Tibial nerve (tissue), 4 donors: Measurements from ENCODE around the gene MECP2. TPM values are rescaled to one million over a fixed set of nuclear protein-coding genes. Genes with fewer than 3 reads are reported as not detected.

Experiments used
- DNase-seq, 2 donors: peaks; one replicate each; pipeline ENCODE4 v3.0.0-alpha.2; 2019; ENCODE audit warnings: low spot score in 2 of 2
- H3K27ac ChIP-seq, 4 donors: fragments of 200-600 bp; sonication (generic) in 3 of 4; one replicate each; pipeline ENCODE4 v1.5.1; 2017 to 2019; ENCODE audit warnings: mild to moderate bottlenecking in 1 of 4
- H3K27me3 ChIP-seq, 2 donors: fragments of 200-600 bp; sonication (generic) in 1 of 2; one replicate each; pipeline versions ENCODE4 v1.5.1 to v1.6.0; 2017 to 2019
- H3K36me3 ChIP-seq, 3 donors: fragments of 200-600 bp; sonication (generic); one replicate each; pipeline ENCODE4 v1.5.1; 2018 to 2019
- H3K4me1 ChIP-seq, 4 donors: fragments of 200-600 bp; sonication (generic) in 3 of 4; one replicate each; pipeline ENCODE4 v1.5.1; 2017 to 2019
- H3K4me3 ChIP-seq, 4 donors: fragments of 200-600 bp; sonication (generic) in 3 of 4; one replicate each; pipeline ENCODE4 v1.5.1; 2017 to 2019; ENCODE audit warnings: mild to moderate bottlenecking in 1 of 4, moderate library complexity in 1 of 4
- H3K9me3 ChIP-seq, 4 donors: fragments of 200-600 bp; sonication (generic) in 3 of 4; one replicate each; pipeline ENCODE4 v1.5.1; 2017 to 2019
- CTCF ChIP-seq, 5 experiments: fragments of 200-600 bp in 3 of 5; fragments of 450-650 bp in 2 of 5; sonication (generic) in 3 of 5; IDR thresholded peaks; one replicate each; pipeline ENCODE4 v1.5.1; 2016 to 2019; ENCODE audit warnings: antibody characterized with exemption in 5 of 5, mild to moderate bottlenecking in 3 of 5, moderate library complexity in 2 of 5
- EP300 ChIP-seq, 2 donors: sonication (generic); formaldehyde crosslinking; IDR thresholded peaks; one replicate each; pipeline ENCODE4 v1.6.1; 2017; ENCODE audit warnings: antibody characterized with exemption in 2 of 2, mild to moderate bottlenecking in 1 of 2
- POLR2A ChIP-seq, 2 donors: fragments of 450-650 bp; IDR thresholded peaks; one replicate each; pipeline ENCODE4 v1.6.1; 2017; ENCODE audit warnings: antibody characterized with exemption in 2 of 2, mild to moderate bottlenecking in 2 of 2, moderate library complexity in 2 of 2
- WGBS, 2 donors: methylation state at CpG; one replicate each; pipeline ENCODE4 v1.1.5; 2018; 5-methylcytosine and 5-hydroxymethylcytosine counted together
- total RNA-seq, 4 donors: library from RNA; depleted of rRNA; stranded (reverse); fragments of >200 nt; gene quantifications; one replicate each; pipeline ENCODE4 v1.1.0, GENCODE V29; 2016

MECP2 gene
- total RNA-seq, 4 donors from 2014 or later: 71.6 to 96.5 (median 83.1) TPM

GRCh38 chrX:154030266-154030665 is 67.3 kb downstream of the MECP2 start:
- TF ChIP-seq POLR2A (IDR thresholded peaks at IDR 0.05) (no peak), CTCF (IDR thresholded peaks at IDR 0.05) (no peak), EP300 (IDR thresholded peaks at IDR 0.05) (no peak)
- DNase-seq: no peak
- peaks cover 0 to 34% (median 0%) of the 10 kb centered on the region in 3 donors for H3K36me3 ChIP-seq
- H3K4me3 ChIP-seq: no peak overlapping the region
- WGBS, 2 donors: 66 to 70% methylated on average over 7 to 20 of the region's 20 CpGs
- no peaks in the 10 kb centered on the region for H3K27me3 ChIP-seq
- no peaks in the 10 kb centered on the region for H3K9me3 ChIP-seq
- H3K27ac ChIP-seq: peak overlapping the region in 3 of 4 donors; percentile 34 to 67 (median 43)
- peaks cover 0 to 50% (median 0%) of the 10 kb centered on the region in 4 donors for H3K4me1 ChIP-seq

DNA sequence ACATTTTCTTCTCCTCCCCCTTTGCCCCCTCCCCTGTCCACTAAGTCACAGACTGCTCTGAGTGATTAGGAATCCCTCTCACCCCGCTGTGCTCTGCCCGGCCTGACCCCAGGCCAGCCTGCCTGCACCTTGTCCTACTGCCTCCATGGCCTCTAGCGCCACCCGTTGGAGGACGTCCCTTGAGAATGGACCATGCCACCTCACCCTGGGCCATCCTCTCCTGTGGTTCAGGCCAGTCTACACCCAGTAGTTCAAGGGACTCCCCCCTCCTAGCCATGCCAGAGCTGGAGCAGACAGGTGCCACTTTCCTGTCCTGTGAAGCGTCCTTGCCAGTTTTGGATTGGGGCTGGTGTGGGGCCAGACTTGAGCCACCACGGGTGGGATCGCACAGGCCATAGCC is 68.1 kb downstream of the MECP2 start:
- Histone ChIP-seq H3K36me3 (peaks cover 0 to 34% (median 0%) of the 10 kb centered on the region in 3 donors), H3K4me3 (no peak overlapping the region), H3K27ac (peak overlapping the region in 3 of 4 donors; percentile 34 to 67 (median 43)), H3K4me1 (peaks cover 0 to 46% (median 0%) of the 10 kb centered on the region in 4 donors), H3K27me3 (no peaks in the 10 kb centered on the region), H3K9me3 (no peaks in the 10 kb centered on the region)
- TF ChIP-seq CTCF (IDR thresholded peaks at IDR 0.05) (no peak), POLR2A (IDR thresholded peaks at IDR 0.05) (no peak), EP300 (IDR thresholded peaks at IDR 0.05) (no peak)
- WGBS, 2 donors: 73 to 83% methylated on average over 8 of the region's 8 CpGs
- no peak for DNase-seq

GRCh38 chrX:154028502-154029184 is 68.9 kb downstream of the MECP2 start:
- Histone ChIP-seq H3K9me3 (no peaks in the 10 kb centered on the region), H3K4me1 (peaks cover 0 to 47% (median under 1%) of the 10 kb centered on the region in 4 donors), H3K27ac (peak overlapping the region in 2 of 4 donors; percentile 36 to 38), H3K4me3 (no peak overlapping the region), H3K27me3 (no peaks in the 10 kb centered on the region), H3K36me3 (peaks cover 0 to 34% (median 0%) of the 10 kb centered on the region in 3 donors)
- 59 to 64% methylated on average over 8 to 13 of the region's 13 CpGs for WGBS, 2 donors
- no peak for TF ChIP-seq CTCF (IDR thresholded peaks at IDR 0.05)
- TF ChIP-seq EP300 (IDR thresholded peaks at IDR 0.05): no peak
- TF ChIP-seq POLR2A (IDR thresholded peaks at IDR 0.05): no peak
- no peak for DNase-seq

- H3K27me3 ChIP-seq: no peaks in the 10 kb centered on the region
- no peak for TF ChIP-seq CTCF (IDR thresholded peaks at IDR 0.05)
- TF ChIP-seq EP300 (IDR thresholded peaks at IDR 0.05): no peak
- TF ChIP-seq POLR2A (IDR thresholded peaks at IDR 0.05): no peak
- no peak overlapping the region for H3K4me3 ChIP-seq
- peaks cover 0 to 47% (median 3%) of the 10 kb centered on the region in 4 donors for H3K4me1 ChIP-seq
- H3K36me3 ChIP-seq: peaks cover 0 to 34% (median 0%) of the 10 kb centered on the region in 3 donors
- H3K9me3 ChIP-seq: no peaks in the 10 kb centered on the region
- DNase-seq: no peak
- 40 to 100% methylated on average over 1 of the region's 1 CpG for WGBS, 2 donors
- peak overlapping the region in 1 of 4 donors; percentile 36 for H3K27ac ChIP-seq
Measured at GRCh38 chrX:154027986-154028385, 69.5 kb downstream of the MECP2 start.

DNA sequence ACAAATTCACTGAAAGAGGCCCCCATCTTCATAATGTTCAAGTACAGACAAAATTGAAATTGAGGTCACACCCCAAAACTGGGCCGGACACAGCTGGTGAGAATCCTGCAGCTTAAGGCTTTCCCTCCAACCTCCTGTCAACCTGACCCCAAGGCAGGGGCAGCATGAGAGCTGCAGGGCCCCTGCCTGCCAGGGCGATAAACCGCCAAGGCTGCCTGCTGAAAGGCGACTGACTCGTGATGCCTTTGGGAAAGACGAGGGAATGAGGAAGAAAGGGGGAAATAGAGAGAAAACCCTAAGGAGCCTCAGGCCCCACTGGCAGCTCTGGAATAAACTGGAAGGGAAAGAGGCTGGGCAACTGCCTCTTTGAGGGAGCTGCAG is 70.5 kb downstream of the MECP2 start:
- Histone ChIP-seq H3K4me3 (no peak overlapping the region), H3K36me3 (peaks cover 0 to 30% (median 0%) of the 10 kb centered on the region in 3 donors), H3K9me3 (no peaks in the 10 kb centered on the region), H3K27me3 (no peaks in the 10 kb centered on the region), H3K4me1 (peaks cover 0 to 51% (median 3%) of the 10 kb centered on the region in 4 donors), H3K27ac (no peak overlapping the region)
- TF ChIP-seq CTCF (IDR thresholded peaks at IDR 0.05): no peak
- no peak for TF ChIP-seq POLR2A (IDR thresholded peaks at IDR 0.05)
- TF ChIP-seq EP300 (IDR thresholded peaks at IDR 0.05): no peak
- no peak for DNase-seq
- WGBS, 2 donors: 69 to 74% methylated on average over 6 of the region's 6 CpGs
